ENCODE results near the gene ZFP62. TPM values are rescaled to one million over a fixed set of nuclear protein-coding genes. Genes with fewer than 3 reads are reported as not detected.

Gene ZFP62
- total RNA-seq, 4 donors from 2014 or later, result 17.0 to 35.1 (median 25.3) TPM

- WGBS, 2 donors, result 68 to 76% methylated on average over 11 of the region's 11 CpGs
- Histone ChIP-seq H3K4me1 (peaks cover 0 to 79% (median 61%) of the 10 kb centered on the region in 4 donors), H3K36me3 (peaks cover 0 to 32% (median 0%) of the 10 kb centered on the region in 3 donors), H3K4me3 (no peak overlapping the region), H3K27ac (no peak overlapping the region), H3K9me3 (no peaks in the 10 kb centered on the region), H3K27me3 (no peaks in the 10 kb centered on the region)
- TF ChIP-seq CTCF (IDR thresholded peaks at IDR 0.05), result no peak
- no peak for TF ChIP-seq POLR2A (IDR thresholded peaks at IDR 0.05)
- TF ChIP-seq EP300 (IDR thresholded peaks at IDR 0.05), result no peak
- no peak for DNase-seq (ENCODE audit: low spot score in 2 of 2)
These were observed 62.9 kb downstream of the ZFP62 start for GRCh38 chr5:180798193-180798592.

Small RNAs within 50 kb of the gene (small RNA-seq; reads per million reads assigned to genes)
- gene RF00019, result not detected

Other genes with a start within 250 kb of the ZFP62 start
- 10 to 100 TPM in 2 of 4 donors, 1 to 10 TPM in 2; 4.6 to 34.2 (median 14.9) TPM for gene FLT4, start 211.7 kb downstream of the ZFP62 start, total RNA-seq
- not detected for gene OR2Y1, start 121.2 kb downstream of the ZFP62 start, total RNA-seq
- 100 to 1,000 TPM; 161 to 216 (median 195) TPM for gene MGAT1, start 58.5 kb downstream of the ZFP62 start, total RNA-seq
- gene BTNL8, start 37.9 kb upstream of the ZFP62 start, total RNA-seq, result not detected
- not detected for gene BTNL3, start 127.6 kb upstream of the ZFP62 start, total RNA-seq
- 10 to 100 TPM; 24.9 to 54.9 (median 47.5) TPM for gene BTNL9, start 179.0 kb upstream of the ZFP62 start, total RNA-seq